ENCODE results near the gene MINDY1. TPM values are rescaled to one million over a fixed set of nuclear protein-coding genes. Genes with fewer than 3 reads are reported as not detected.

The MINDY1 gene
- total RNA-seq, 2 experiments from 2014 or later = 10.4 TPM

DNA sequence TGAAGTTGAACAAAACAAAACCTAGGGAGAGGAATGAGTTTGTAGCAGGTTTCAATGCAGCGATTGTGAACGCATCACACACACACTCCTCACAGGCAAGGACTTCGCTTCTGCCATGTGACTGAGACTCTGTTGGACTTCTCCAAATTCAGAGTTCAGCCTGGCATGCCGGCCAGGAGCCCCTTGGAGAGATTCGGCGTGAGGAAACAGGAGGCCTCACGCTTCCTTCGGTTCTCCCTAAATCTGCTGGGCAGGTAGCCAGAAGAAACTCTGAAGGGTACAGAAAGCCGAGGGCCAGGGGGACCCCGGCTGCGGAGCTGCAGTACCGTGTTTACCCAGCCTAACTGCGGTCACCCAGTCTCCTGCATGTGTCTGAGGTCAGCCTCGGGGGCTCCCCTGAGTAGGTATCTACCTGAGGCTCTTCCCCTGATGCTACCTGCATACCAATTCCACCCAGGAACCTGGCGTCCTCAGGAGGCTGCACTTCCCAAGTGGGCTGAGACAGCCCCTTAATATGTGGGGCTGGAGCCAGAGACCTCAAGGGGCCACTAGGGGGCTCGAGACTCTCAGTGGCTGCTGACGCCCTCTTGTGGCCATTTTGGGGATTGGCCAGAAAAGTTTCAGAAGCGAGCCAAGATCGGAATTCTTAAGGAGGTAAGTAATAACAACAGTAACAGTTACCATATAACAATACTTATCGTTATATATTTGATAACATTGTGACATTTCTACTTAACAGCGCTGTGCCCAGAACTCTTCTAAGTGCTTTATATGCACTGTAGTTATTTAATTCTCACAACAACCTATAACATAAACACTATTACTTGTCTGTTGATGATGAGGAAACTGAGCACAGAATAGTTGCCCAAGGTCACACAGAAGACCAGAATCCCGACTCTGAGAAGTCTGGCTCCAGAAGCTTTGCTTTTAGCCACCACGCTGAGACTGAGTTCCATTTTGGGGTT, 27.3 kb downstream of the MINDY1 start:
- POLR2A ChIA-PET = interaction anchor here (1.0 to 1.2 kb wide), 2 partner anchors 21 to 66 kb away, joined by 3 read pairs; no protein-coding TSS in a partner anchor
- ATAC-seq (peak; percentile 60), DNase-seq (peak; percentile 96)
- TF ChIP-seq, protein P1, sequence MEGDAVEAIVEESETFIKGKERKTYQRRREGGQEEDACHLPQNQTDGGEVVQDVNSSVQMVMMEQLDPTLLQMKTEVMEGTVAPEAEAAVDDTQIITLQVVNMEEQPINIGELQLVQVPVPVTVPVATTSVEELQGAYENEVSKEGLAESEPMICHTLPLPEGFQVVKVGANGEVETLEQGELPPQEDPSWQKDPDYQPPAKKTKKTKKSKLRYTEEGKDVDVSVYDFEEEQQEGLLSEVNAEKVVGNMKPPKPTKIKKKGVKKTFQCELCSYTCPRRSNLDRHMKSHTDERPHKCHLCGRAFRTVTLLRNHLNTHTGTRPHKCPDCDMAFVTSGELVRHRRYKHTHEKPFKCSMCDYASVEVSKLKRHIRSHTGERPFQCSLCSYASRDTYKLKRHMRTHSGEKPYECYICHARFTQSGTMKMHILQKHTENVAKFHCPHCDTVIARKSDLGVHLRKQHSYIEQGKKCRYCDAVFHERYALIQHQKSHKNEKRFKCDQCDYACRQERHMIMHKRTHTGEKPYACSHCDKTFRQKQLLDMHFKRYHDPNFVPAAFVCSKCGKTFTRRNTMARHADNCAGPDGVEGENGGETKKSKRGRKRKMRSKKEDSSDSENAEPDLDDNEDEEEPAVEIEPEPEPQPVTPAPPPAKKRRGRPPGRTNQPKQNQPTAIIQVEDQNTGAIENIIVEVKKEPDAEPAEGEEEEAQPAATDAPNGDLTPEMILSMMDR (IDR thresholded peaks at IDR 0.05) = peak; percentile 100
- Mint-ChIP-seq H3K4me1 (ENCODE audit: low read depth) (peaks cover 34% of the 10 kb centered on the region), H3K27me3 (no peaks in the 10 kb centered on the region), H3K4me3 (peak overlapping the region; percentile 61), H3K9me3 (no peaks in the 10 kb centered on the region), H3K36me3 (ENCODE audit: low read depth) (no peaks in the 10 kb centered on the region), H3K27ac (peak overlapping the region; percentile 47)
- intact Hi-C loops (cut with micrococcal nuclease) = no loop called here
- CTCF ChIA-PET = interaction anchor here (0.6 to 8.4 kb wide), 21 partner anchors 9 to 417 kb away, joined by 3 to 103 read pairs (median 3); partner anchors contain the start of genes C1orf56, ENSA and MINDY1

DNA sequence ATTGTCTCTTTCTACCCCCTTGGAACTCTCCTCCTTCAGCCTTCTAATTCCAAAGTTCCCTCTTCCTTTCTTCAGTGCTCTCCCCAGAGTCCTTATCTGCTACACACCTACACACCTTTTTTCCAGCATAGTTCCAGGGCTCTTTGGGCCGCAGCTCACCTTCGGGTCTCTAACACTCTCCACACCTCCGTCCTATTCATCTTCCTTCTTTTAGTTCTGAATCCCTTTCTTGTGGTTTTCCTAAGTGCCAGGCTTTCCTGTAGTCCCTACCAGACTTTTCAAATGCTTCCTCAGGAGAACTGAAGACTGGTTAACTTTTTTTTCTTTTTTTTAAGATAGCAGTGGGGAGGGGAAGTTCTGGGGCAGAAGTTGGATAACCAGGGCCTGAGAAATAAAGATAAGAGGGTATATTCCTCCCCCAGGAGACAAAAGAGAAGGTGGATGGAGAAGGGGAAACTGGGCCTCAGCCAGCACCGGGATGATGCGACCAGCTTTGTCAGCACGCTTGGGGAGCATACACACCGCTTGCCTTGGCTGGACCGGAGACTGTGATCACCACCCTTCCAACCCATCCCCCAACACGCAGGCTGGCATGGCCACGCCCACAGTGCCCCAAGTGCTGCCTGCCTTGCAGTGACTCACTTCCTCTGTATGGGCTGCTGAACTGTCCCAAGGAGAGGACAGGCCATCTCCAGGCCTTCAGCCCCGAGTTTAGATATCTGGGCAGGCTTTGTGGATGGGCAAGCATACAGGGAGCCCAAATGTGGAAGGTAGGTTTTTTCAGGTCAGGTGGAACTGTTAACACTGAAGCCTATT, 29.6 kb downstream of the MINDY1 start:
- Mint-ChIP-seq H3K9me3 (no peaks in the 10 kb centered on the region), H3K27me3 (no peaks in the 10 kb centered on the region), H3K4me3 (peak overlapping the region; percentile 79), H3K36me3 (ENCODE audit: low read depth) (peaks cover 16% of the 10 kb centered on the region), H3K27ac (peak overlapping the region; percentile 91), H3K4me1 (ENCODE audit: low read depth) (peaks cover 47% of the 10 kb centered on the region)
- intact Hi-C loops (cut with micrococcal nuclease) = no loop called here
- peak; percentile 65 for ATAC-seq
- TF ChIP-seq, protein P1 (IDR thresholded peaks at IDR 0.05) = no peak
- DNase-seq = peak; percentile 90
- POLR2A ChIA-PET = interaction anchor here (0.9 to 1.9 kb wide), 4 partner anchors 9 to 415 kb away, joined by 3 to 6 read pairs (median 4); no protein-coding TSS in a partner anchor
- CTCF ChIA-PET = interaction anchor here (0.9 to 8.4 kb wide), 8 partner anchors 9 to 417 kb away, joined by 3 to 103 read pairs (median 3); no protein-coding TSS in a partner anchor

GRCh38 chr1:150976401-150976821, 30.3 kb downstream of the MINDY1 start:
- intact Hi-C loops (cut with micrococcal nuclease) = no loop called here
- Mint-ChIP-seq H3K27ac (peak overlapping the region; percentile 91), H3K27me3 (no peaks in the 10 kb centered on the region), H3K4me1 (ENCODE audit: low read depth) (peaks cover 53% of the 10 kb centered on the region), H3K36me3 (ENCODE audit: low read depth) (peaks cover 22% of the 10 kb centered on the region), H3K9me3 (no peaks in the 10 kb centered on the region), H3K4me3 (peak overlapping the region; percentile 79)
- POLR2A ChIA-PET = interaction anchor here (0.6 to 1.9 kb wide), 6 partner anchors 8 to 399 kb away, joined by 3 to 10 read pairs (median 3); partner anchors contain the start of gene MINDY1
- TF ChIP-seq, protein P1 (IDR thresholded peaks at IDR 0.05) = no peak
- CTCF ChIA-PET = interaction anchor here (0.9 to 8.4 kb wide), 7 partner anchors 8 to 416 kb away, joined by 3 to 103 read pairs (median 3); no protein-coding TSS in a partner anchor
- DNase-seq (no peak), ATAC-seq (no peak)

DNA sequence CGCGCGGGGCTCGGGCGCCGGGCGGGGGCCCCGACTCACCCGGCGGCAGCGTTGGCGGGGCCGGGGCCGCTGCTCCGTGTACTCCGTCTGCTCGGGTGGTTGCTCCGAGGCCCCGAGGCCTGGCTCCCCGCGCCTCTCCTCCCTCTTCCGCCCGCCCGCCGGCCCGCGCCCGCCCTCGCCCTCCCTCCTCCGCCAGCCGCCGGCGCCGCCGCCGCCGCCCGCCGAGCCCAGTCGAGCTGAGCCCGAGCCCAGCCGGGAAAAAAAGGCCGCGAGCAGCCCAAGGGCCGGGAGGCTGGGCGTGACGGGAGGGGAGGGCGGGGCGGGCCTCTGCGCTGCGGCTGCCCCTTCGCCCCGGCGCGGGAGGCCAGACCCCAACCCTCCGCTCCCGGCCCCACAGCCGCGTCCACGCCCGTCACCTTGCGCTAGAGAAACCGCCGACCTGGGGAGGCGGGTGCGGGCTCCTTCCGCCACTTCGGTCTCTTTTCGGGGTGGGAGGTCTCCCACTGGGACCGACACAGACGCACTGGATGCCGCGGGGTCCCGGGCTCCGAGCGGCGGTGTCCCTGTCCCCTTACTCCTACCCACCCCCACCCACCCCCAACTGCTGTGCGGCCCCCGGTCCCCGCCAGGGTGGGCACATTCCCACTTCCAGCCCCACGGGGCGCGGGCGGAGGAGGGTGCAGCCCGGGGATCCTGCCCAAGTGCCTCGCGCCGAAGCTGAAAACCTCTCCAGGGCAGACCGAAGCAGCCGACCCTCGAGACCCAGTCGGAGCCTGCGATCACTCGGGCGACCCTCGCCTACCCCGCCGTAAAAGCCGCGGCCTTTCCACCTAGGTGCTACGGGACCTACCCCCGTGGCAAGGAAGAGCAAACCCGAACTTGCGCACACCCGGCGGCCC, 31.9 kb downstream of the MINDY1 start, which contains the start of gene CERS2:
Gene CERS2, minus strand, starts transcription at position 256 of the 899 bp plus-strand sequence. CDS start 5,745 bp downstream, outside the sequence.
- DNase-seq = peak; percentile 72
- Mint-ChIP-seq H3K4me3 (peak within 1 kb of the TSS; percentile 91), H3K4me1 (ENCODE audit: low read depth) (peaks cover 66% of the 10 kb centered on the region), H3K9me3 (no peaks in the 10 kb centered on the region), H3K27ac (peak within 1 kb of the TSS; percentile 90), H3K36me3 (ENCODE audit: low read depth) (peaks cover 22% of the 10 kb centered on the region), H3K27me3 (no peaks in the 10 kb centered on the region)
- TF ChIP-seq, protein P1 (IDR thresholded peaks at IDR 0.05) = no peak
- ChIA-PET POLR2A (interaction anchor here (0.7 to 1.8 kb wide), 10 partner anchors 11 to 395 kb away, joined by 3 to 10 read pairs (median 4); partner anchors contain the start of genes MCL1 and MINDY1), CTCF (interaction anchor here (1.0 to 8.4 kb wide), 5 partner anchors 11 to 52 kb away, joined by 4 to 103 read pairs (median 7); partner anchors contain the start of gene MINDY1)
- intact Hi-C loops (cut with micrococcal nuclease) = loop anchor here (5.0 kb wide), 1 partner anchor 48 kb away; the partner anchor contains the start of gene SETDB1
- ATAC-seq = peak; percentile 44

All from activated CD8-positive, alpha-beta T cell treated with anti-CD3 and anti-CD28 coated beads for 36 hours (primary cell).